D341Med (cell line): ENCODE measurements around the gene WDR70.
"Not testable (repeated sequence)": the region's sequence is repeated elsewhere in the genome, so short reads cannot be mapped to it uniquely, and the experiment has no call there.

ENCODE experiments used
- DNase-seq: peaks from one replicate; pipeline ENCODE4 v3.0.0; 2012; ENCODE audit warnings: low spot score

WDR70 gene

GRCh38 chr5:37685816-37686215 is 306.7 kb downstream of the WDR70 start:
- no peak for DNase-seq

GRCh38 chr5:37688925-37689324 is 309.8 kb downstream of the WDR70 start:
- DNase-seq, result not testable (repeated sequence)

GRCh38 chr5:37694333-37694732 is 315.2 kb downstream of the WDR70 start:
- DNase-seq, result not testable (repeated sequence)

GRCh38 chr5:37694867-37695266 is 315.7 kb downstream of the WDR70 start:
- DNase-seq, result no peak

GRCh38 chr5:37695647-37696046 is 316.5 kb downstream of the WDR70 start:
- DNase-seq, result no peak

GRCh38 chr5:37696190-37697021 is 317.3 kb downstream of the WDR70 start:
- no peak for DNase-seq

GRCh38 chr5:37701868-37702267 is 322.8 kb downstream of the WDR70 start:
- no peak for DNase-seq

- DNase-seq, result no peak
Measured at GRCh38 chr5:37703841-37704241, 324.7 kb downstream of the WDR70 start.

GRCh38 chr5:37704406-37704805 is 325.3 kb downstream of the WDR70 start:
- no peak for DNase-seq

- DNase-seq, result no peak
Measured at GRCh38 chr5:37709020-37709419, 329.9 kb downstream of the WDR70 start.

GRCh38 chr5:37710965-37711364 is 331.8 kb downstream of the WDR70 start:
- no peak for DNase-seq

- DNase-seq, result no peak
Measured at GRCh38 chr5:37712750-37713149, 333.6 kb downstream of the WDR70 start.

- no peak for DNase-seq
Measured at GRCh38 chr5:37714756-37715155, 335.6 kb downstream of the WDR70 start.

- no peak for DNase-seq
Measured at GRCh38 chr5:37715361-37715760, 336.2 kb downstream of the WDR70 start.

- DNase-seq, result no peak
Measured at GRCh38 chr5:37715992-37716391, 336.9 kb downstream of the WDR70 start.

GRCh38 chr5:37716405-37716804 is 337.3 kb downstream of the WDR70 start:
- DNase-seq, result no peak

- no peak for DNase-seq
Measured at GRCh38 chr5:37717276-37717612, 338.1 kb downstream of the WDR70 start.

- DNase-seq, result peak; percentile 72
Measured at GRCh38 chr5:37717613-37718431, 338.7 kb downstream of the WDR70 start.

- DNase-seq, result no peak
Measured at GRCh38 chr5:37720550-37720952, 341.4 kb downstream of the WDR70 start.

- no peak for DNase-seq
Measured at GRCh38 chr5:37721447-37721871, 342.3 kb downstream of the WDR70 start.

- no peak for DNase-seq
Measured at GRCh38 chr5:37722236-37723161, 343.4 kb downstream of the WDR70 start.
